HEK293T (cell line): Measurements from ENCODE around the gene DCDC2C.

ENCODE experiments used
- ARNT ChIP-seq: fragments of 450-650 bp; IDR thresholded peaks from 2 replicates; pipeline ENCODE4 v1.6.1; 2017; ENCODE audit warnings: mild to moderate bottlenecking
- ELF4 ChIP-seq: fragments of 450-650 bp; IDR thresholded peaks from 2 replicates; pipeline ENCODE4 v1.6.1; 2017; ENCODE audit warnings: antibody characterized with exemption
- FOXA1 ChIP-seq: fragments of 450-650 bp; IDR thresholded peaks from 2 replicates; pipeline ENCODE4 v1.6.1; 2016; ENCODE audit warnings: mild to moderate bottlenecking
- FOXK2 ChIP-seq: fragments of 450-650 bp; IDR thresholded peaks from 2 replicates; pipeline ENCODE4 v1.6.1; 2016; ENCODE audit warnings: mild to moderate bottlenecking
- FOXM1 ChIP-seq: fragments of 450-650 bp; IDR thresholded peaks from 2 replicates; pipeline ENCODE4 v1.6.1; 2017; ENCODE audit warnings: mild to moderate bottlenecking, borderline replicate concordance
- SP1 ChIP-seq: fragments of 450-650 bp; IDR thresholded peaks from 2 replicates; pipeline ENCODE4 v1.6.1; 2017
- ZNF384 ChIP-seq: fragments of 450-650 bp; IDR thresholded peaks from 2 replicates; pipeline ENCODE4 v1.6.1; 2016

GRCh38 chr2:3751806-3752205, 48.4 kb downstream of the DCDC2C start:
- TF ChIP-seq ZNF384 (no peak), ARNT (no peak), FOXA1 (no peak), FOXK2 (no peak), SP1 (no peak), ELF4 (no peak), FOXM1 (no peak)
